Spinal cord (tissue), 10 donors: Measurements from ENCODE around the gene PUM1. TPM values are rescaled to one million over a fixed set of nuclear protein-coding genes. Genes with fewer than 3 reads are reported as not detected.
A peak's percentile ranks its signal among the peaks of the same experiment; 100 is the strongest.
"Not testable (repeated sequence)": the region's sequence is repeated elsewhere in the genome, so short reads cannot be mapped to it uniquely, and the experiment has no call there.

Source experiments
- DNase-seq, 6 donors: peaks; one replicate each; pipeline versions ENCODE4 v3.0.0 to v3.0.0-alpha.2; 2013 to 2015; ENCODE audit warnings: low spot score in 6 of 6, low read depth in 4 of 6
- H3K27ac ChIP-seq: one replicate; pipeline ENCODE4 v1.5.1; 2013; ENCODE audit warnings: low read depth, low read length, control low read depth
- H3K27me3 ChIP-seq: one replicate; pipeline ENCODE4 v1.6.1; 2013; ENCODE audit warnings: low read length; ENCODE audit not compliant: control insufficient read depth, insufficient read depth
- H3K36me3 ChIP-seq: one replicate; pipeline ENCODE4 v1.6.1; 2013; ENCODE audit warnings: low read length; ENCODE audit not compliant: control insufficient read depth, insufficient read depth
- H3K4me1 ChIP-seq: one replicate; pipeline ENCODE4 v1.6.1; 2013; ENCODE audit warnings: low read length; ENCODE audit not compliant: control insufficient read depth, insufficient read depth
- H3K4me3 ChIP-seq: one replicate; pipeline ENCODE4 v1.5.1; 2013; ENCODE audit warnings: low read depth, low read length, control low read depth
- H3K9me3 ChIP-seq: one replicate; pipeline ENCODE4 v1.6.1; 2013; ENCODE audit warnings: low read length; ENCODE audit not compliant: control insufficient read depth, insufficient read depth
- WGBS: methylation state at CpG from one replicate; pipeline ENCODE4 v1.1.5; 2013; ENCODE audit warnings: missing lambda C conversion rate; ENCODE audit not compliant: insufficient coverage; 5-methylcytosine and 5-hydroxymethylcytosine counted together
- polyA plus RNA-seq, 2 donors: library from polyadenylated mRNA; unstranded; fragments of 120-200 nt; gene quantifications; one replicate each; pipeline ENCODE4 v1.2.1, GENCODE V29; 2013; ENCODE audit not compliant: insufficient read length in 2 of 2
- total RNA-seq, 2 donors: library from RNA; depleted of rRNA in 1 of 2; stranded (reverse); fragments of 120-200 nt in 1 of 2; fragments of >200 nt in 1 of 2; gene quantifications; one replicate each; pipeline versions ENCODE4 v1.2.3 to v1.2.4, GENCODE V29; 2013 to 2014
- donor health status: healthy.

The PUM1 gene
- total and polyA plus RNA-seq, 4 donors, result 65.1 to 96.0 (median 78.1) TPM

GRCh38 chr1:31064718-31065309, 703 bp downstream of the PUM1 start:
- Histone ChIP-seq H3K27ac (peak overlapping the region; percentile 93), H3K4me3 (peak overlapping the region; percentile 78), H3K36me3 (peaks cover 3% of the 10 kb centered on the region), H3K4me1 (peaks cover 19% of the 10 kb centered on the region), H3K9me3 (no peaks in the 10 kb centered on the region), H3K27me3 (no peaks in the 10 kb centered on the region)
- peak in 4 of 6 donors; percentile 26 to 80 (median 39) for DNase-seq
- 0% methylated on average over 16 of the region's 19 CpGs for WGBS

- H3K9me3 ChIP-seq, result no peaks in the 10 kb centered on the region
- H3K4me1 ChIP-seq, result peaks cover 21% of the 10 kb centered on the region
- H3K4me3 ChIP-seq, result peak overlapping the region; percentile 78
- WGBS, result 0% methylated on average over 1 of the region's 8 CpGs
- DNase-seq, result peak in 1 of 6 donors; percentile 25
- H3K36me3 ChIP-seq, result peaks cover 4% of the 10 kb centered on the region
- H3K27ac ChIP-seq, result peak overlapping the region; percentile 93
- H3K27me3 ChIP-seq, result no peaks in the 10 kb centered on the region
Observed at GRCh38 chr1:31064111-31064717, 1.3 kb downstream of the PUM1 start.

GRCh38 chr1:31063631-31064030, 1.9 kb downstream of the PUM1 start:
- peaks cover 23% of the 10 kb centered on the region for H3K4me1 ChIP-seq
- peak overlapping the region; percentile 78 for H3K4me3 ChIP-seq
- WGBS, result no CpG with 5 or more reads among the region's 4 CpGs
- H3K36me3 ChIP-seq, result peaks cover 10% of the 10 kb centered on the region
- H3K27ac ChIP-seq, result peak overlapping the region; percentile 93
- no peaks in the 10 kb centered on the region for H3K27me3 ChIP-seq
- no peaks in the 10 kb centered on the region for H3K9me3 ChIP-seq
- DNase-seq, result peak in 1 of 6 donors; percentile 14

- no peak overlapping the region for H3K4me3 ChIP-seq
- no peak for DNase-seq
- peaks cover 15% of the 10 kb centered on the region for H3K36me3 ChIP-seq
- H3K4me1 ChIP-seq, result peaks cover 23% of the 10 kb centered on the region
- no peak overlapping the region for H3K27ac ChIP-seq
- no peaks in the 10 kb centered on the region for H3K9me3 ChIP-seq
- WGBS, result 92% methylated on average over 2 of the region's 4 CpGs
- H3K27me3 ChIP-seq, result no peaks in the 10 kb centered on the region
Observed at GRCh38 chr1:31062867-31063380, 2.6 kb downstream of the PUM1 start.

- H3K36me3 ChIP-seq, result peaks cover 16% of the 10 kb centered on the region
- H3K27me3 ChIP-seq, DNase-seq, H3K27ac ChIP-seq, H3K4me3 ChIP-seq, H3K9me3 ChIP-seq: not testable (repeated sequence)
- peaks cover 23% of the 10 kb centered on the region for H3K4me1 ChIP-seq
- WGBS, result 61% methylated on average over 3 of the region's 14 CpGs
Observed at GRCh38 chr1:31062162-31062866, 3.2 kb downstream of the PUM1 start.

GRCh38 chr1:31058012-31058411, 7.5 kb downstream of the PUM1 start:
- H3K36me3 ChIP-seq, result peaks cover 31% of the 10 kb centered on the region
- no peaks in the 10 kb centered on the region for H3K27me3 ChIP-seq
- WGBS, result no CpG with 5 or more reads among the region's 4 CpGs
- H3K4me1 ChIP-seq, result peaks cover 18% of the 10 kb centered on the region
- no peak for DNase-seq
- H3K4me3 ChIP-seq, result no peak overlapping the region
- no peak overlapping the region for H3K27ac ChIP-seq
- no peaks in the 10 kb centered on the region for H3K9me3 ChIP-seq

GRCh38 chr1:31055953-31056352, 9.6 kb downstream of the PUM1 start:
- Histone ChIP-seq H3K4me3 (no peak overlapping the region), H3K27ac (no peak overlapping the region), H3K4me1 (peaks cover 4% of the 10 kb centered on the region), H3K27me3 (no peaks in the 10 kb centered on the region), H3K9me3 (no peaks in the 10 kb centered on the region), H3K36me3 (peaks cover 28% of the 10 kb centered on the region)
- DNase-seq, result no peak
- no CpG with 5 or more reads among the region's 1 CpG for WGBS

GRCh38 chr1:31055501-31055900, 10.0 kb downstream of the PUM1 start:
- H3K4me1 ChIP-seq, result peaks cover 3% of the 10 kb centered on the region
- no peaks in the 10 kb centered on the region for H3K27me3 ChIP-seq
- no peak for DNase-seq
- H3K4me3 ChIP-seq, result no peak overlapping the region
- no peaks in the 10 kb centered on the region for H3K9me3 ChIP-seq
- peaks cover 28% of the 10 kb centered on the region for H3K36me3 ChIP-seq
- no peak overlapping the region for H3K27ac ChIP-seq
- 67% methylated on average over 1 of the region's 3 CpGs for WGBS

- no peaks in the 10 kb centered on the region for H3K27me3 ChIP-seq
- no peak overlapping the region for H3K4me3 ChIP-seq
- H3K4me1 ChIP-seq, result peaks cover 3% of the 10 kb centered on the region
- no peaks in the 10 kb centered on the region for H3K9me3 ChIP-seq
- no peak overlapping the region for H3K27ac ChIP-seq
- DNase-seq, result no peak
- WGBS, result 85% methylated on average over 3 of the region's 5 CpGs
- peaks cover 28% of the 10 kb centered on the region for H3K36me3 ChIP-seq
Observed at GRCh38 chr1:31054958-31055481, 10.5 kb downstream of the PUM1 start.
